Myocyte (in vitro differentiated cells): ENCODE measurements around the gene LRRD1. TPM values are rescaled to one million over a fixed set of nuclear protein-coding genes. Genes with fewer than 3 reads are reported as not detected.

Experiments
- microRNA-seq: library from miRNA; unstranded; fragments of <30 nt; microRNA quantifications from one replicate; pipeline ENCODE4, GENCODE V29; 2016
- total RNA-seq: library from RNA; depleted of rRNA; stranded (reverse); fragments of >200 nt; gene quantifications from 2 replicates; pipeline ENCODE4 v1.2.3, GENCODE V29; 2014

The LRRD1 gene
- total RNA-seq, 1 donor from 2014 or later = 0.29 TPM

Small RNAs within 50 kb of the gene (microRNA-seq; reads per million reads assigned to microRNA genes)
- gene MIR1285-1 = not detected

Other genes with a start within 250 kb of the LRRD1 start
- gene AKAP9, start 238.3 kb downstream of the LRRD1 start, total RNA-seq = 172 and 182 TPM in 2 replicates
- 75.6 and 124 TPM in 2 replicates for gene CYP51A1, start 44.7 kb downstream of the LRRD1 start, total RNA-seq
- 59.2 and 60.4 TPM in 2 replicates for gene KRIT1, start 66.8 kb upstream of the LRRD1 start, total RNA-seq
- gene ANKIB1, start 66.8 kb upstream of the LRRD1 start, total RNA-seq = 34.6 and 37.6 TPM in 2 replicates